Panc1 (cell line): ENCODE results near the gene HLA-DRA. TPM values are rescaled to one million over a fixed set of nuclear protein-coding genes. Genes with fewer than 3 reads are reported as not detected.

Source experiments
- ATAC-seq: fragments of 200-7000 bp; cut with Tn5 transposase; 2 replicates; pipeline ENCODE4 v1.9.1; 2020; ENCODE audit warnings: mild to moderate bottlenecking, moderate library complexity
- BruUV-seq: library from RNA; stranded (reverse); fragments of 400-500 nt; replicated peaks from 2 replicates; lab custom pipeline; 2021; lab: Mats Ljungman, UMichigan
- CTCF ChIA-PET: fragments of 300-600 bp; sonication (Branson Sonifier 250); formaldehyde crosslinking; loops from one replicate; lab custom pipeline; 2022; ENCODE audit warnings: antibody characterized with exemption; lab: Charles Lee
- POLR2A ChIA-PET: fragments of 300-600 bp; sonication (Branson Sonifier 250); formaldehyde crosslinking; loops from one replicate; lab custom pipeline; 2022; ENCODE audit warnings: antibody characterized with exemption; lab: Charles Lee
- DNase-seq: peaks from one replicate; pipeline ENCODE4 v3.0.0-alpha.2; 2010; ENCODE audit warnings: low read depth, low spot score
- H3K27ac ChIP-seq: 2 replicates; pipeline ENCODE4 v1.5.1; 2011; ENCODE audit warnings: mild to moderate bottlenecking, low read length, inconsistent platforms
- H3K27me3 ChIP-seq: fragments of 200-500 bp; sonication (Bioruptor generic); 2 replicates; pipeline ENCODE4 v1.6.0; 2014; ENCODE audit warnings: low read length, inconsistent platforms; ENCODE audit not compliant: control insufficient read depth, insufficient read depth
- H3K36me3 ChIP-seq: fragments of 200-500 bp; sonication (Bioruptor generic); 2 replicates; pipeline ENCODE4 v1.5.1; 2014; ENCODE audit warnings: inconsistent platforms, mild to moderate bottlenecking, low read length, moderate library complexity; ENCODE audit not compliant: control insufficient read depth, insufficient read depth
- H3K4me1 ChIP-seq: 2 replicates; pipeline ENCODE4 v1.5.1; 2011; ENCODE audit warnings: inconsistent platforms, mild to moderate bottlenecking, low read length, moderate library complexity; ENCODE audit not compliant: control insufficient read depth, insufficient read depth
- H3K4me3 ChIP-seq, 2 experiments: 2 replicates each; pipeline ENCODE4 v1.5.1; 2011 to 2012; ENCODE audit warnings: low read depth in 2 of 2, low read length in 2 of 2, mild to moderate bottlenecking in 2 of 2, inconsistent platforms in 1 of 2, moderate library complexity in 1 of 2
- H3K9me3 ChIP-seq: fragments of 200-500 bp; sonication (Bioruptor generic); 2 replicates; pipeline ENCODE4 v1.5.1; 2014; ENCODE audit warnings: low read depth, mild to moderate bottlenecking, inconsistent platforms, low read length, moderate library complexity; ENCODE audit not compliant: control insufficient read depth, insufficient read depth
- CTCF ChIP-seq: fragments of 450-650 bp; IDR thresholded peaks from 2 replicates; pipeline ENCODE4 v1.5.1; 2017; ENCODE audit warnings: mild to moderate bottlenecking
- POLR2AphosphoS5 ChIP-seq: IDR thresholded peaks from 2 replicates; pipeline ENCODE4 v1.6.1; 2012; ENCODE audit warnings: mild to moderate bottlenecking, low read depth, low read length, moderate library complexity
- SIN3A ChIP-seq: IDR thresholded peaks from 2 replicates; pipeline ENCODE4 v1.6.1; 2012; ENCODE audit warnings: low read depth, mild to moderate bottlenecking, low read length, moderate library complexity, borderline replicate concordance; ENCODE audit not compliant: insufficient read depth
- TCF7L2 ChIP-seq: IDR thresholded peaks from 2 replicates; pipeline ENCODE4 v1.6.1; 2011; ENCODE audit warnings: mild to moderate bottlenecking, low read depth, low read length, inconsistent platforms
- in situ Hi-C: cut with HindIII; loops from 2 replicates; pipeline ENCODE4 v1.10.0; 2016; ENCODE audit warnings: low sequenced_read_pairs, low pct_unique_long_range_greater_than_20kb
- intact Hi-C: fragments of 100-400 bp; cut with micrococcal nuclease; formaldehyde crosslinking; loops from one replicate; pipeline ENCODE4 v1.10.0; 2022; ENCODE audit not compliant: unreplicated experiment
- total RNA-seq: library from RNA; stranded (reverse); gene quantifications from one replicate; pipeline ENCODE4 v1.2.1, GENCODE V29; 2021; ENCODE audit not compliant: unreplicated experiment
- TF ChIP-seq, protein P1 (sequence below), 2 experiments: IDR thresholded peaks; 2 replicates each; pipeline ENCODE4 v1.6.1; 2011 to 2012; ENCODE audit warnings: low read depth in 2 of 2, control low read depth in 1 of 2, low read length in 1 of 2, mild to moderate bottlenecking in 1 of 2, moderate library complexity in 1 of 2; ENCODE audit not compliant: insufficient read depth in 1 of 2

Gene HLA-DRA
- total RNA-seq, 1 experiment from 2014 or later, result 1.7 TPM

- no TSS peak for BruUV-seq
- Histone ChIP-seq H3K4me1 (peaks cover 3% of the 10 kb centered on the region; the same call in 1 of the 2 replicates), H3K36me3 (no peaks in the 10 kb centered on the region), H3K27me3 (peaks cover 35% of the 10 kb centered on the region), H3K9me3 (no peaks in the 10 kb centered on the region), H3K4me3 (no peak overlapping the region), H3K27ac (no peak overlapping the region)
- ATAC-seq (peak; percentile 82), DNase-seq (peak; percentile 69)
- peak; percentile 96 for TF ChIP-seq CTCF
- no peak for TF ChIP-seq TCF7L2
- no peak for TF ChIP-seq POLR2AphosphoS5
- no peak for TF ChIP-seq SIN3A
- TF ChIP-seq, protein P1, sequence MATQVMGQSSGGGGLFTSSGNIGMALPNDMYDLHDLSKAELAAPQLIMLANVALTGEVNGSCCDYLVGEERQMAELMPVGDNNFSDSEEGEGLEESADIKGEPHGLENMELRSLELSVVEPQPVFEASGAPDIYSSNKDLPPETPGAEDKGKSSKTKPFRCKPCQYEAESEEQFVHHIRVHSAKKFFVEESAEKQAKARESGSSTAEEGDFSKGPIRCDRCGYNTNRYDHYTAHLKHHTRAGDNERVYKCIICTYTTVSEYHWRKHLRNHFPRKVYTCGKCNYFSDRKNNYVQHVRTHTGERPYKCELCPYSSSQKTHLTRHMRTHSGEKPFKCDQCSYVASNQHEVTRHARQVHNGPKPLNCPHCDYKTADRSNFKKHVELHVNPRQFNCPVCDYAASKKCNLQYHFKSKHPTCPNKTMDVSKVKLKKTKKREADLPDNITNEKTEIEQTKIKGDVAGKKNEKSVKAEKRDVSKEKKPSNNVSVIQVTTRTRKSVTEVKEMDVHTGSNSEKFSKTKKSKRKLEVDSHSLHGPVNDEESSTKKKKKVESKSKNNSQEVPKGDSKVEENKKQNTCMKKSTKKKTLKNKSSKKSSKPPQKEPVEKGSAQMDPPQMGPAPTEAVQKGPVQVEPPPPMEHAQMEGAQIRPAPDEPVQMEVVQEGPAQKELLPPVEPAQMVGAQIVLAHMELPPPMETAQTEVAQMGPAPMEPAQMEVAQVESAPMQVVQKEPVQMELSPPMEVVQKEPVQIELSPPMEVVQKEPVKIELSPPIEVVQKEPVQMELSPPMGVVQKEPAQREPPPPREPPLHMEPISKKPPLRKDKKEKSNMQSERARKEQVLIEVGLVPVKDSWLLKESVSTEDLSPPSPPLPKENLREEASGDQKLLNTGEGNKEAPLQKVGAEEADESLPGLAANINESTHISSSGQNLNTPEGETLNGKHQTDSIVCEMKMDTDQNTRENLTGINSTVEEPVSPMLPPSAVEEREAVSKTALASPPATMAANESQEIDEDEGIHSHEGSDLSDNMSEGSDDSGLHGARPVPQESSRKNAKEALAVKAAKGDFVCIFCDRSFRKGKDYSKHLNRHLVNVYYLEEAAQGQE (IDR thresholded peaks at IDR 0.05; ENCODE audit: insufficient read depth in 1 of 2, low read depth in 2 of 2, low read length in 1 of 2), result no peak
- ChIA-PET CTCF (interaction anchor here (1.3 to 1.4 kb wide), 2 partner anchors 10 to 287 kb away, joined by 4 to 10 read pairs; no protein-coding TSS in a partner anchor), POLR2A (no interaction called here)
- in situ Hi-C loops, result no loop called here
- intact Hi-C loops, result loop anchor here (1.0 to 10.0 kb wide), 2 partner anchors 168 to 451 kb away; no protein-coding TSS in a partner anchor
Observed at GRCh38 chr6:32413427-32414047, 26.1 kb upstream of the HLA-DRA start.

DNA sequence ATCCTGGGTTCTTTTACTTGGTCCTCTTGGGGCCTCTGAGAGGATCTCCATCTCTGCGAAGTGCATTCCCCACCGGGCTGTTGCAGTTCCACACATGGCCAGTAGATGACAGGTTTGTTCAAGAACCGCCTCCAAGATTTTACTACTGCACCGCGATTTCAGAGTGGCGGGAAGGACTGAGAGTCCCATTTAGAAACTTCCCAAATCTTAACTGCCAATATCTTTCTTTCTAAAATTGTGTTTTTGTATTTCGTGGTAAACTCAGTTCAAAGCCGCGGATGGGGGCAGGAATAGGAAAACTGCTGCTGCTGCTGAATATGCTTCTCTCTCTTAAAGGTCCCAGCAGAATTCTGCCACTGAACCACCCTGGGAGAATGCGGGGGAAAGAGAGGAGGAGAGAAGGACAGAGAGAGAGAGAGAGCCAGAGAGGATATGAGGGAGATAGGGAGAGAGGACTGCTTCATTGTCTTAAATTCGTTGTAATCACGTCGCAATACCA is 24.1 kb upstream of the HLA-DRA start:
- peaks cover 3% of the 10 kb centered on the region; the same call in 1 of the 2 replicates for H3K4me1 ChIP-seq
- no TSS peak for BruUV-seq
- TF ChIP-seq POLR2AphosphoS5, result no peak
- TF ChIP-seq CTCF, result peak; percentile 98
- ChIA-PET CTCF (no interaction called here), POLR2A (no interaction called here)
- peaks cover 42% of the 10 kb centered on the region for H3K27me3 ChIP-seq
- ATAC-seq (peak; percentile 85), DNase-seq (peak; percentile 64)
- H3K9me3 ChIP-seq, result no peaks in the 10 kb centered on the region
- H3K27ac ChIP-seq, result no peak overlapping the region
- H3K36me3 ChIP-seq, result no peaks in the 10 kb centered on the region
- in situ Hi-C loops, result no loop called here
- intact Hi-C loops, result loop anchor here (5.0 to 10.0 kb wide), 2 partner anchors 382 to 449 kb away; no protein-coding TSS in a partner anchor
- peak overlapping the region; percentile 18 to 37 for H3K4me3 ChIP-seq
